HCT116 (cell line): ENCODE results near the gene PTPRJ. TPM values are rescaled to one million over a fixed set of nuclear protein-coding genes. Genes with fewer than 3 reads are reported as not detected.
"Not testable (repeated sequence)": the region's sequence is repeated elsewhere in the genome, so short reads cannot be mapped to it uniquely, and the experiment has no call there.

ENCODE experiments used
- ATAC-seq: fragments of 200-7000 bp; cut with Tn5 transposase; 2 replicates; pipeline ENCODE4 v1.9.1; 2020; ENCODE audit warnings: mild to moderate bottlenecking, moderate library complexity
- BruUV-seq: library from RNA; stranded (reverse); fragments of 400-500 nt; replicated peaks from 2 replicates; lab custom pipeline; 2021; lab: Mats Ljungman, UMichigan
- CTCF ChIA-PET: fragments of 300-600 bp; sonication (Branson Sonifier 250); formaldehyde crosslinking; loops from one replicate; lab custom pipeline; 2021; ENCODE audit warnings: antibody characterized with exemption; lab: Charles Lee
- POLR2A ChIA-PET: fragments of 300-600, 350-600 bp; sonication (Branson Sonifier 250); formaldehyde crosslinking; loops from one replicate; lab custom pipeline; 2021; ENCODE audit warnings: antibody characterized with exemption; lab: Charles Lee
- RAD21 ChIA-PET, 2 experiments: fragments of 300-600 bp; sonication (Branson Sonifier 250); formaldehyde crosslinking; loops; one replicate each; lab custom pipeline; 2023; ENCODE audit warnings: low total read pairs in 2 of 2; ENCODE audit not compliant: uncharacterized antibody in 2 of 2, unreplicated experiment in 2 of 2, low non-redundant PET in 1 of 2; lab: Charles Lee
- DNase-seq: peaks from one replicate; pipeline ENCODE4 v3.0.0-alpha.2; 2010; ENCODE audit warnings: low read depth, low spot score
- H2AFZ ChIP-seq: fragments of 200-600 bp; shearing (Covaris generic), sonication (generic); 2 replicates; pipeline ENCODE4 v1.6.1; 2017; ENCODE audit warnings: low read depth, mixed run types, mixed read lengths, antibody characterized with exemption, low read length; ENCODE audit not compliant: poor library complexity, severe bottlenecking
- H3K27ac ChIP-seq: 2 replicates; pipeline ENCODE4 v1.5.1; 2012; ENCODE audit warnings: low read depth, low read length
- H3K27me3 ChIP-seq: fragments of 200-600 bp; sonication (generic); 2 replicates; pipeline ENCODE4 v1.6.1; 2016; ENCODE audit warnings: mixed run types, low read length, mixed read lengths; ENCODE audit not compliant: insufficient read depth
- H3K36me3 ChIP-seq, 2 experiments: fragments of 200-500 bp in 1 of 2; fragments of 200-600 bp in 1 of 2; sonication (Bioruptor generic) in 1 of 2; sonication (generic) in 1 of 2; 2 replicates each; pipeline versions ENCODE4 v1.5.1 to v1.6.1; 2014 to 2016; ENCODE audit warnings: low read length in 2 of 2, inconsistent platforms in 1 of 2, mixed read lengths in 1 of 2, mixed run types in 1 of 2; ENCODE audit not compliant: insufficient read depth in 2 of 2, control insufficient read depth in 1 of 2
- H3K4me1 ChIP-seq, 2 experiments: fragments of 200-600 bp in 1 of 2; sonication (generic) in 1 of 2; 2 replicates each; pipeline versions ENCODE4 v1.5.1 to v1.6.1; 2012 to 2017; ENCODE audit warnings: low read length in 2 of 2, inconsistent platforms in 1 of 2, mild to moderate bottlenecking in 1 of 2, mixed read lengths in 1 of 2, mixed run types in 1 of 2, moderate library complexity in 1 of 2; ENCODE audit not compliant: insufficient read depth in 2 of 2, control insufficient read depth in 1 of 2
- H3K4me2 ChIP-seq: fragments of 200-600 bp; sonication (generic); 2 replicates; pipeline ENCODE4 v1.6.1; 2017; ENCODE audit warnings: mixed run types, low read length, mixed read lengths
- H3K4me3 ChIP-seq, 2 experiments: fragments of 200-600 bp in 1 of 2; sonication (generic) in 1 of 2; replicated peaks in 1 of 2; 2 replicates each; pipeline ENCODE4 v1.5.1; 2011 to 2016; ENCODE audit warnings: low read length in 2 of 2, control low read depth in 1 of 2, low read depth in 1 of 2, mild to moderate bottlenecking in 1 of 2, mixed read lengths in 1 of 2, mixed run types in 1 of 2
- H3K79me2 ChIP-seq: fragments of 200-600 bp; sonication (generic); 2 replicates; pipeline ENCODE4 v1.6.1; 2017; ENCODE audit warnings: mild to moderate bottlenecking, mixed run types, low read length, moderate library complexity, mixed read lengths; ENCODE audit not compliant: insufficient read depth
- H3K9ac ChIP-seq: fragments of 200-600 bp; sonication (generic); 2 replicates; pipeline ENCODE4 v1.6.1; 2016; ENCODE audit warnings: low read length, mixed read lengths
- H3K9me2 ChIP-seq: fragments of 200-600 bp; sonication (generic), shearing (Covaris generic); 2 replicates; pipeline ENCODE4 v1.6.1; 2017; ENCODE audit warnings: mixed run types, mild to moderate bottlenecking, moderate library complexity; ENCODE audit not compliant: insufficient read depth
- H3K9me3 ChIP-seq, 2 experiments: fragments of 200-500 bp in 1 of 2; fragments of 200-600 bp in 1 of 2; sonication (Bioruptor generic) in 1 of 2; sonication (generic) in 1 of 2; 2 replicates each; pipeline ENCODE4 v1.6.1; 2014 to 2017; ENCODE audit warnings: low read length in 2 of 2, mixed read lengths in 2 of 2, inconsistent platforms in 1 of 2, low read depth in 1 of 2, mild to moderate bottlenecking in 1 of 2, mixed run types in 1 of 2, moderate library complexity in 1 of 2; ENCODE audit not compliant: control insufficient read depth in 1 of 2, insufficient read depth in 1 of 2
- H4K20me1 ChIP-seq: fragments of 200-600 bp; sonication (generic), shearing (Covaris generic); 2 replicates; pipeline ENCODE4 v1.6.1; 2017; ENCODE audit warnings: mixed run types, mild to moderate bottlenecking, moderate library complexity; ENCODE audit not compliant: insufficient read depth
- CTCF ChIP-seq, 3 experiments: fragments of 200-600 bp in 1 of 3; sonication (generic) in 1 of 3; IDR thresholded peaks in 2 of 3; conservative IDR thresholded peaks in 1 of 3; 2 replicates each; pipeline ENCODE4 v1.5.1; 2012 to 2017; ENCODE audit warnings: low read depth in 2 of 3, low read length in 2 of 3, antibody characterized with exemption in 1 of 3, borderline replicate concordance in 1 of 3, control low read depth in 1 of 3, mild to moderate bottlenecking in 1 of 3, mixed read lengths in 1 of 3, mixed run types in 1 of 3, moderate library complexity in 1 of 3; ENCODE audit not compliant: insufficient read depth in 1 of 3
- RAD21 ChIP-seq: IDR thresholded peaks from 2 replicates; pipeline ENCODE4 v1.6.1; 2012; ENCODE audit warnings: low read depth, mild to moderate bottlenecking
- SRF ChIP-seq: IDR thresholded peaks from 2 replicates; pipeline ENCODE4 v1.6.1; 2012; ENCODE audit warnings: low read depth
- intact Hi-C: fragments of 100-400 bp; cut with micrococcal nuclease; formaldehyde crosslinking; loops from 2 replicates; pipeline ENCODE4 v1.10.0; 2022
- total RNA-seq: library from RNA; stranded (reverse); gene quantifications from one replicate; pipeline ENCODE4 v1.2.1, GENCODE V29; 2021; ENCODE audit not compliant: unreplicated experiment

The PTPRJ gene
- total RNA-seq, 1 experiment from 2014 or later, result 19.1 TPM

- Histone ChIP-seq H3K27ac (no peak overlapping the region), H3K9ac (no peak overlapping the region), H2AFZ (no peak overlapping the region), H3K9me3 (no peaks in the 10 kb centered on the region), H3K4me3 (no peak overlapping the region), H3K9me2 (no peaks in the 10 kb centered on the region), H3K4me1 (no peaks in the 10 kb centered on the region), H3K4me2 (no peak overlapping the region), H4K20me1 (no peaks in the 10 kb centered on the region)
- intact Hi-C loops, result no loop called here
- DNase-seq (no peak), ATAC-seq (peak; percentile 60)
- POLR2A ChIA-PET, result no interaction called here
- CTCF ChIA-PET, result no interaction called here
- BruUV-seq, result no TSS peak
- no peak for TF ChIP-seq SRF
- 0 out of 2 replicates have a peak, but pooled peaks have one; percentile 11 for TF ChIP-seq RAD21
- no peak; a peak in 1 of 6 replicates for TF ChIP-seq CTCF (IDR thresholded peaks at IDR 0.05 in 2 of 3, conservative IDR thresholded peaks at IDR 0.05 in 1 of 3; ENCODE audit: borderline replicate concordance in 1 of 3, insufficient read depth in 1 of 3, low read depth in 2 of 3, low read length in 2 of 3)
- TF ChIP-seq, all 23 proteins: peak for 1
- Histone ChIP-seq H3K79me2 (no peaks in the 10 kb centered on the region), H3K27me3 (no peaks in the 10 kb centered on the region), H3K36me3 (no peaks in the 10 kb centered on the region)
- RAD21 ChIA-PET, result no interaction called here
Observed at GRCh38 chr11:48184452-48184851, 204.1 kb downstream of the PTPRJ start.

GRCh38 chr11:48190906-48191654 lies 210.7 kb downstream of the PTPRJ start:
- CTCF ChIA-PET, H3K9ac ChIP-seq, DNase-seq, H3K4me1 ChIP-seq, H4K20me1 ChIP-seq, H2AFZ ChIP-seq, H3K4me2 ChIP-seq, POLR2A ChIA-PET, H3K9me3 ChIP-seq, H3K36me3 ChIP-seq, H3K4me3 ChIP-seq, H3K9me2 ChIP-seq, RAD21 ChIA-PET, ATAC-seq, BruUV-seq, H3K27ac ChIP-seq, H3K79me2 ChIP-seq, intact Hi-C loops, H3K27me3 ChIP-seq: not testable (repeated sequence)
